GM18507 (cell line): Measurements from ENCODE around the gene ATP23.

Experiments
- DNase-seq: peaks from one replicate; pipeline ENCODE4 v3.0.0; 2011; ENCODE audit warnings: low read depth; ENCODE audit not compliant: insufficient read length; ENCODE audit errors: extremely low spot score
- FAIRE-seq: peaks from 2 replicates; lab custom pipeline; 2011; peaks lifted over from hg19 to GRCh38; lab: Jason Lieb, UNC

Gene ATP23

DNA sequence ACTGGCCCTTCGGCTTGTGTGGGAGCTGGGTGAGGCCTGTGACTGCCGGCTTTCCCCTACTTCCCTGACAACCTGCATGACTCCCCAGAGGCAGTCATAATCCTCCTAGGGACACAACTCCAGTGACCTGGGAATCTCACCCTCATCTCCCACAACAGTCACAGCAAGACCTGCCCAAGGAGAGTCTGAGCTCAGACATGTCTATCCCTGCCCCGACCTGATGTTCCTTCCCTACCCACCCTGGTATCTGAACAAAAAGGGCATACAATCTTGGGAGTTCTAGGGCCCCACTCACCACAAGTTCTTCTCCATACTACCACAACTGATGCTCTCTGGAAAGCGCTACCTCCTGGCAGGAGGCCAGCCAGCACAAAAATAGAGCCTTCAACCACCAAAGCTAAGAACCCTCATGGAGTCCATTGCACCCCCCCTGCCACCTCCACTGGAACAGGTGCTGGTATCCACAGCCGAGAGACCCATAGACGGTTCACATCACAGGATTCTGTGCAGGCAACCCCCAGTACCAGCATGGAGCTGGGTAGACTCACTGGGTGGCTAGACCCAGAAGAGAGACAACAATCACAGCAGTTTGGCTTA is 16.8 kb downstream of the ATP23 start:
- FAIRE-seq (no peak), DNase-seq (no peak)

DNA sequence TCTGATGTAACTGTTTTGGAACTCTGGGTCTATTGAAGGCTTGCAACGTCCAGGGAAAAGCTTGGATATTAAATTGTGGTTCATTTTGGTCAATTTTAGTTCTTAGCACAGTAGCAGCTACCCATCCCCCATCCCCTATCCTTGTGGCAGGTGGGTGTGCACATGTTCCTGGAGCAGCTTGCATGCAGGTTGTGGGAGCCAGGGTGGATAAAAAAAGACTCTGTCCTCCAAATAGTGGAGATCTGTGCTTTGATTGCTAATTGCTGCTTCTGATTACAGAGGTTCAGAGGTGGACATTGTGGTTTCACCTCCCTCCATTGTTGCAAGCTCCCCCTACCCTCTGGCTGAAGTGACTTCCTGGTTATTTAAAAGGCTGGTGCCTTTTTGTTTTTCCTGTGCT is 23.1 kb downstream of the ATP23 start:
- DNase-seq (no peak), FAIRE-seq (no peak)

DNA sequence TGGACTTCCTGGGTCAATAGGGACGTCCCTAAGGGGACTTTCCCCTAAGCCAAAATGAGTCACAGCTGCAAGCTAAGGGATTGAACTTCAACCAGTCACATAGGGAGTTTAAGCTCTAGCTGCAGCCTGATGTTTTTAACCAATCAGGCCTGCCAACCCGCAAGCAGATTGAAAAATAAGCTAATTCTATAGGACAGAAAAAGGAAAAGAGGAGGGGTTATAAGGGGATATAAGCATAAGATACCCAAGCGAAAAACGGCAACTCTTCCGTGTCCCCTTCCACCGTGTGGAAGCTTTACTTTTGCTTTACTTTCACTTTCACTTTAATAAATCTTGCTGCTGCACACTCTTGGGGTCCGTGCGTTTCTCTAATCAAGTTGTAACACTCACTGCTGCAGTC is 24.4 kb downstream of the ATP23 start:
- no peak for DNase-seq
- no peak for FAIRE-seq

DNA sequence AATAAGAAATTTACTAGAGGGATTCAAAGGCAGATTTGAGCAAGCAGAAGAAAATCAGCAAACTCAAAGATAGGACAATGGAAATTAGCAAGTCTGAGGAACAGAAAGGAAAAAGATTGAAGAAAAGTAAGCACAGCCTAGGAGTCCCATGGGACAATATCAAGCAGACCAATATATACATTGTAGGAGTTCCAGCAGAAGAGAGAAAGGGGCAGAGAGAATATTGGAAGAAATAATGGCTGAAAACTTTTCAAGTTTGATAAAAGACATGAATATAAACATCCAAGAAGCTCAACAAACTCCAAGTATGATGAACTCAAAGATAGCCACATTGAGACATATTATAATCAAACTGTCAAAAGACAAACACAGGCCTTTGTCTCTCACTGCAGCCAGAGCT is 25.2 kb downstream of the ATP23 start:
- no peak for DNase-seq
- FAIRE-seq, result no peak

DNA sequence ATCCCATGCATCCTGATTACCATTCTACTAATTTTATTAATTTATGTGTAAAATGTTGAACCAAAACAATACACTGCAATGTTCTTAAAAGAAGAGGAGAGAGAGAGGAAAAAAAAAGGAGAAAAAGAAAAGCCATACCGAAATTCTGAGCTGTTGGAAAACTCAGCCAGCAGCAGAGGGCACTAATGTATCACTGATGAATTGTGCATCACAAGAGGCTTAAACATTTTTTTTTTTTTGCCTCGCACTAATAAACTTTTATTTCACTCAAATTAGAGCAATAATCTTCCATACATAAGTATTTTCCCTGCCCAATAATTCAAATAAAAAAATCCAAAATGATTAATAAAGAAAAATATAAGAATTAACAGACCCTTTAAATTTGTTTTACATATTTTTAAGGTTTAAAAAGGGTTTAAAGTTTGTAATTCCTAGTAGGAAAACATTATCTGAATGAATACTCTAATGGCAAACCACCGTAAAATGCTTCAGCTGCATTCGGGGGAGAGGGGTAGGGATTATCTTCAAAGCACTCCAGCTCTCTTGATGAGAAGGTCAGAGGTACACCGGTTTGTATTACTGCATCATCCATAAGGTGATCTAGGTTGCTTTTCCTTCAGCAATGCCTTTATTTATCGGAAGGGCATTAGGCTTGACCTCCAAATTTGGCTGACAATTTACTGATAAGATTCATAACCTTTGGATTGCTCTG is 41.9 kb downstream of the ATP23 start:
- DNase-seq (no peak), FAIRE-seq (no peak)

DNA sequence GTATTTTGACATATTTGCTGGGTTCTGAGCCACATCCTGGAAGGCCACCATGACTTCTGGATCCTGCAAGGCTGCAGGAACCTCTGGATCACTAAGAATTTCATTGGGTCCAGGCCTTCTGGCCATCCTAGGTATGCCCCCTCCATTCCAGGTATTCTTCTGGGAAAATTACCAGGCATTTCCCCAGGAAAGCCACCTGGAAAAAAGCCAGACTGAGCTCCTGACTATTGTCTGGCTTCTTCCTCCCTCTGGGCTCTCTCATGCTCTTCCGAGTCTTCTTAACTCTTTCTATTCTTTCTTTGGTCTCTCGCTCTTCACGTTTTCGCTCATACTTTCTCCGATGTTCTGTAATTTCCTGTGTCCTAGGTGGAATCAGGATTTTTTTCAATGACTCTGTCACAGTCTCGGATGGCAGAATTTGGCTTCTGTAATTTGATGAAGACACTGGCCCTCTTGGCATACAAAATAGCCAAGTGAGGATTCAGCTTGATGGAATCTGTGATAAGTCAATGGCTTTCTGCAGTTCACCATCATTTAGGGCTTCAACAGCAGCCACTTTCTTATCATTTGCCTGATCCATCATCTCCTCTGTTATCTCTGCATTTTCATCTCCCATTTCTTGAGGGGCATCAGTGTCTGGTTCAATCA is 42.6 kb downstream of the ATP23 start:
- no peak for FAIRE-seq
- DNase-seq, result no peak

DNA sequence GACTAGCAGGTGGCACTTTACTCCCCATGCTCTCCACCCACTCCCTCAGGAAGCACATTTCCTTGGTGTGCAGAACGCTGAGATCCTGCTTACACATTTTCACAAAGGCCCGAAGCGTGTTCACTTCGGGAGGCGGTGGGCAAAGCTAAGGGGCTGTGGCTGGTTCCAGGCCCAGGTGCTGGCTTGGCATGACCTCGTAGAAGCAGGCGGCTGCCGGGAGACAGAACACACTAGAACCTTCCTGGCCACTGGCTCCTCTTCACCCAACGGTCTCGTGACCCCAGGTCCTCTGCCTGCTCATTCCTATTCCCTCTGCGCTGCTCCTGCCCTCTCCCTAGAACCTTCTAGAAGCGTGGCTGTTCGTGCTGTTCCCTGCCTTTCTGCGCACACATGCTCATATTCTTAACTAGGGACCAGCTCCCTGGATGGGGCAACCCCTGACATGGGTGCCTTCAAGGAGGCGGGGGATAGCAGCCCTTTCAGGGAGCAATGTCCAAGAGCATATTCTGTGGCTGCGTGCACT is 43.3 kb downstream of the ATP23 start:
- FAIRE-seq (no peak), DNase-seq (no peak)

DNA sequence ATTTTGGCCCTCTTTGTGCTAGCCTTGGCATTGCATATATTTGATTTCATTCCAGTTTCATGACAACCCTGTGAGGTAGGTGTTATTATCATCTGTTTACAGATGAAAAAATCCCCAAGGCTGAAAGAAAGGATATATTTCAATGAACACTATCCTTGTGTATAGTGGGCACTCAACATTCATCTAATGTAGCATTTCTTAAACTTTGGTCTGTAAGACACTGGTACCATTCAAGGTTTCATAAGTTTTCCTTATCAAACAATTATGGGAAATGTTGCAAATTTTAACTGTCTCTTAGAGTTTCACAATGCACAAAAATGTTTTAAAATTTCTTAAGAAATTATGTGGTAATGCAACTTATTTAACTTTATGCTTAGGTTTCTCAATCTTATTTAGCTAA is 44.3 kb downstream of the ATP23 start:
- FAIRE-seq (no peak), DNase-seq (no peak)

DNA sequence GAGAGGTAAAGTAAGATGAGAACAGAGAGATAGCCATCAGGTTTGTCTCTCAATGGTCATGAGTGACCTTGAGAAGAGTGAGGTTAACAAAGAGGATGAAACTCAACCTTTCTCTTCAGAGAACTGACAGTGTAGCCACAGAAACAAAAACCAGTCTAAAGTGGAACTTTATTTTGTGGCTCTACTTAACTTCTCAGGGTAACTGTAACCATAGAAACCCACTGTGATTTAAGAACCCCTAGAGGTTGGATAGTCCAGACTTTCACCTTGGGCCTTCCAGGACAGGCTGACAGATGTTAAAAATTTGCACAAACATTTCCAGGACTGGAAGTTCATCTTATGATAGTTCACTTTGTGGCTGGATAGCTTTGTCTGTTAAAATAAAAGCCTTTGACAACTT is 48.5 kb downstream of the ATP23 start:
- no peak for FAIRE-seq
- DNase-seq, result no peak

DNA sequence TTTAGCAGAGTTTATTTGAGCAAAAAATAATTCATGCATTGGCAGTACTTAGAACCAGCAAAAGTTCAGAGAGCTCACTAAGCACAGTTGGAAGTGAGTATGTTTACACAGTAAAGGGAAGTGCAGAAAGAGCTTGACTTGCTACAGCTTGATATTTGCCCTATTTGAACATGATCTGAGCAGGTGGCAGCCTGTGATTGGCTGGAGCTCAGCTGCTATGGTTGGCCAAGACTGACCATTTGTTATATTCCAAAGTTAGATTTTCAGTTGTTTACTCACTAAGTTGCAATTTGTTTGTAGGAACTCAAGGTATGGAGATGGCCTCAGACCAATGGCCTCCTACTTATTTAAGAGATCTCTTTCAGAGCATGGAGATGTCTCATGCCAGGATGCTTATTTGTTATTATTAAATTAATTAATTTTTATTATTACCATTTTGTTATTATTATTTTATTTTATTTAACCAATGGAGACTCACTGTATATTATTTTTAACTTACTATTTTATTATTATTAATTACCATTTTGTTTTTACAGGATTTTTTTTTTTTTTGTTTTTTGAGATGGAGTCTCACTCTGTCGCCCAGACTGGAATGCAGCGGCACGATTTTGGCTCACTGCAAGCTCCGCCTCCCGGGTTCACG is 49.0 kb downstream of the ATP23 start:
- FAIRE-seq (no peak), DNase-seq (no peak)

DNA sequence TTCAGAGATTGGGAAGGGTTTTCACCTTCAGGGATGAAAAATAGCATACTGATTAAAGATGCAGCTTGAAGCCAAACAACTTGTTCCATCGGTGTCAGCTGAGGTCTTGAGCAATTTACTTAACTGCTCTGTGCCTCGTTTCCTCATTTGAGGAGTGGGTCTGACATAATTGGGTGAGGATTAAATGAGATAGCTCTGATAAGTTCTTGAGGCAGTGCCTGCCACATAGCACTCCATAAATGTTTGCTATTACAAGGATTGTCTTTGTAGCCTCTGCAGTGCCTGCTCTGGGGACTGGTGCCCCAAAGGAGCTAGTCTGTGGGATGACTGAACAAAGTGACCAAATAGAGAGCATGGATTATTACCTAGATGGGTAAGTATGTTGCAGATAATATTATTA is 50.6 kb downstream of the ATP23 start:
- FAIRE-seq (no peak), DNase-seq (no peak)

DNA sequence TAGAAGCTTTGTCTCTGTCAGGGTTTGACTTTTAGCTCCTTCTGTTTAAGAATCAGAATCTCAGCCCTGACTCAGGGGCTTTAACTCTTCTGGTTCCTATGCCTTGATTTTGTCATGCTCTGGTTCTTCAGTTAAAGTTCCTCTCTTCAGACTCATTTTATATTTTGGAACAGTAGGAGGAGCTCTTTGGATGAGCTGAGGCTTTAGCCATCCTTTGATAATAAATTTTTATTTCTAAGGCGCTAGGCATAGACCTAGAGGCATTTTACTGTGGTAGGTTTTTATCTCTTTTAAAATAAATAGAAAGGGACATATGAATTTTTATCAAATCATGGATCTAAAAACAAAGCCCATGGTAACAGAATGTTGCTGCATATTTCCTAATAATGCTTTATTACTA is 51.7 kb downstream of the ATP23 start:
- FAIRE-seq, result no peak

DNA sequence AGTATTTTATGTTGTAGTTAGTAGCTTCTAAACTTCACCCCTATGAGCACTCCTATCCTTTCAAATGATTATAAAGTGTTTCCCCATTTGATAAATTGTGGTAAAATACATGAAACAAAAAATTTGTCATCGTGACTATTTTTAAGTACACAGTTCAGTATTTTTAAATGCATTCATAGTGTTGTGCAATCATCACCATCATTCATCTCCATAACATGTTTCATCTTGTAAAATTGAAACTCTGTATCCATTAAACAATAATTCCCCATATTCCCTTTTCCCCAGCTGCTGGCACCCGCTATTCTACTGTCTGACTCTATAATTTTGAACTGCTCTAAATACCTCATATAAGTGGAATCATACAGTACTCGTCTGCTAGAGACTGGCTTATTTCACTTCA is 52.5 kb downstream of the ATP23 start:
- FAIRE-seq, result no peak
- no peak for DNase-seq

More for the DNA sequence above, 51.7 kb downstream of the ATP23 start:
- DNase-seq, result no peak

DNA sequence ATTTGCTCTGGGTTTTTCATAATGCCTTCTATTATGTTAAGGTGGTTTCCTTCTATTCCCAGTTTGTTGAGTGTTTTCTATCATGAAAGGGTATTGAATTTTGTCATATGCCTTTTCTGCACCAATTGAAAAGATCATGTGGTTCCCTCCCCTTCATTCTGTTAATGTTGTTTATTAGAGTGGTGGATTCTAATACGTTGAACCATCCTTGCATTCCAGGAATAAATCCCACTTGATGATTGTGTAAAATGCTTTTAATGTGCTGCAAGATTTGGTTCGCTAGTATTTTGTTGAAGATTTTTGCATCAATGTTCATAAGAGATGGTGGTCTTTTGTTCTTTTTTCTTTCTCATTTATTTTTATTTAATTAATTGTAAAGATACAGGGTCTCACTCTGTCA is 55.2 kb downstream of the ATP23 start:
- DNase-seq (no peak), FAIRE-seq (no peak)

DNA sequence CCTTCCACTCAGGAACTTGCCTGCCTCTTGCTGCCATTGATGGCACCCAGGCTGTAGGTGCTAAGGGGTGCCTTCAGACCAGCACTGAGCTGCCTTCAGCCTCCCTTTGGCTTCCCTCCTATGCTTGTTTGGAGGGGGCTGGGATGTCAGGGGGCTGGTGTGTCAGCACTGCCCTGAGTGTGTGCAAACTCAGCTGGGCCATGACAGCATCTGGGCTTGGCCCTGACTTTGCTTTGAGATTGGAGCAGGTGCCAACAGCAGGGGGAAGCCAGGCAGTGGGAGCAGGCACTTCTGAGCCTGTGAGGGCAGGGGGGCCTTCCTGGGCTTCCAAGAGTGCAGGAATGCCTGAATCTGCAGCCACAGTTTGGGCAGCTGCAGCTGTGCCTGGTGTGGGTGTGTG is 56.9 kb downstream of the ATP23 start:
- FAIRE-seq (no peak), DNase-seq (no peak)

DNA sequence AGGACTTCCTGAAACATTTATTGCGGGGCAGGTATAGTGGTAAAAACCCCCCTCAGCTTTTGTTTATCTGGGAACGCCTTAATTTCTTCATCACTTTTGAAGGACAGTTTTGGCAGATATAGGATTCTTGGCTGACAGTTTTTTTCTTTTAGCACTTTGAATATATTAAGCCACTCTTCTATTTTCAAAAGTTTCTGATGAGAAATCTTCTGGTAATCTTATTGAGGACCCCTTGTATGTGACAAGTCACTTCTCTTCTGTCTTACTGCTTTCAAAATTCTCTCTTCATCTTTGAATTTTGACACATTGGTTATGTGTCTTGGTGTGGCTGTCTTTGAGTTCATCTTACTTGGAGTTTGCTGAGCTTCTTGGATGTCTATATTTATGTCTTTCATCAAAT is 59.1 kb downstream of the ATP23 start:
- DNase-seq (no peak), FAIRE-seq (no peak)

DNA sequence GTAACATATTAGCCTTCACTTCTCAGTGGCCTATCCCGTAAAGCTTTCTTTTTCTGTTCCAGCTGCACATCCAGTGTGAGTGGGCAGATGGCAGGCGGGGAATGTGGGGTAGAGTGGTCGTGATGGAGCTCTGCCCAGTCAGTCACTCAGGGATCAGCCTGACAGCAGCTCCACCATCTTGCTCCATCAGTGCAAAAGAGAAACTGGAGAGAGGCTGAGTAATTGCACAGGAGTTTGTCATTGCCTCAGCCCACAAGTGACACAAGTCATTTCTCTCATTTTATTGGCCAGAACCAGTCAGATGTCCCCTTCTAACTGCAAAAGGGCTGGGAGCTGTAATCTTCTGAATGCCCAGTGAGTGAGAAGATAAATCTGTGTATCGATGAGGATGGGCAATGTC is 66.5 kb downstream of the ATP23 start:
- no peak for DNase-seq
- no peak for FAIRE-seq

DNA sequence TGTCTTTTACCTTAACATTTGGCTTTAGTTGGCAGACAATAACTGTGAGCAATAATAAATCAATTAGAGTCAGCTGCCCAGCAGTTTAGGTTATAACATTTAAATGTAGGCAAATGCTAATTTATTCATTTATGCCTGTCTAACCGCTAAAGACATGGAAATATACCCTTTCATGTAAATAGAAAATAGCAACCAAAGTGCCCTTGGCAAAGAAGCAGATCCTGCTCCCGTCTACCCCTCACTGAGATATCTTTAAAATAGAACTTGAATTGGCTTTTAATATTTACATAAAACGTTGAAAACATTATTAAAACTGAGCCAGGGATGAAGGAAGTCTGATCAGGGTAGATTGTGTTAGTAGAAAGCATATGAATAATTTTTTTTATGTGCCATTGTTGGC is 67.3 kb downstream of the ATP23 start:
- FAIRE-seq (no peak), DNase-seq (no peak)
